A673 (cell line): ENCODE results near the gene TAS1R3. TPM values are rescaled to one million over a fixed set of nuclear protein-coding genes. Genes with fewer than 3 reads are reported as not detected.
A peak's percentile ranks its signal among the peaks of the same experiment; 100 is the strongest.

ENCODE experiments used
- BruUV-seq: library from RNA; stranded (reverse); fragments of 400-500 nt; replicated peaks from 2 replicates; lab custom pipeline; 2021; lab: Mats Ljungman, UMichigan
- CTCF ChIA-PET: fragments of 300-600 bp; sonication (Branson Sonifier 250); formaldehyde crosslinking; loops from one replicate; lab custom pipeline; 2022; ENCODE audit warnings: antibody characterized with exemption; lab: Charles Lee
- POLR2A ChIA-PET: fragments of 300-600 bp; sonication (Branson Sonifier 250); formaldehyde crosslinking; loops from one replicate; lab custom pipeline; 2022; ENCODE audit warnings: antibody characterized with exemption; ENCODE audit not compliant: low non-redundant PET; lab: Charles Lee
- DNase-seq: peaks from one replicate; pipeline ENCODE4 v3.0.0-alpha.2; 2015; ENCODE audit warnings: low spot score
- H3K27ac ChIP-seq: fragments of 200-600 bp; sonication (generic); 2 replicates; pipeline ENCODE4 v1.5.1; 2016; ENCODE audit warnings: mixed run types, low read depth, mild to moderate bottlenecking, mixed read lengths, antibody characterized with exemption, low read length; ENCODE audit not compliant: poor library complexity, severe bottlenecking
- H3K27me3 ChIP-seq: fragments of 200-600 bp; sonication (generic); replicated peaks from 2 replicates; pipeline ENCODE4 v1.6.1; 2017; ENCODE audit warnings: mixed run types, low read depth, mild to moderate bottlenecking, mixed read lengths, antibody characterized with exemption, low read length; ENCODE audit not compliant: insufficient read depth, poor library complexity
- H3K36me3 ChIP-seq: fragments of 200-600 bp; sonication (generic); 2 replicates; pipeline ENCODE4 v1.6.1; 2016; ENCODE audit warnings: mixed run types, mild to moderate bottlenecking, mixed read lengths, antibody characterized with exemption, low read length; ENCODE audit not compliant: insufficient read depth, poor library complexity, severe bottlenecking
- H3K4me1 ChIP-seq: fragments of 200-600 bp; sonication (generic); 2 replicates; pipeline ENCODE4 v1.6.1; 2017; ENCODE audit warnings: mixed run types, mild to moderate bottlenecking, mixed read lengths, antibody characterized with exemption, low read length; ENCODE audit not compliant: insufficient read depth, poor library complexity, severe bottlenecking
- H3K4me3 ChIP-seq: fragments of 200-600 bp; sonication (generic); 2 replicates; pipeline ENCODE4 v1.5.1; 2016; ENCODE audit warnings: low read depth, mixed run types, mild to moderate bottlenecking, mixed read lengths, low read length; ENCODE audit not compliant: poor library complexity, severe bottlenecking
- H3K9me3 ChIP-seq: fragments of 200-600 bp; sonication (generic); 2 replicates; pipeline ENCODE4 v1.6.1; 2016; ENCODE audit warnings: mixed run types, low read depth, mild to moderate bottlenecking, mixed read lengths, antibody characterized with exemption, low read length; ENCODE audit not compliant: poor library complexity, severe bottlenecking
- EZH2 ChIP-seq: fragments of 200-600 bp; sonication (generic); IDR thresholded peaks from 2 replicates; pipeline ENCODE4 v1.6.1; 2017; ENCODE audit warnings: borderline replicate concordance, low read depth, mild to moderate bottlenecking, mixed read lengths, antibody characterized with exemption, low read length; ENCODE audit not compliant: poor library complexity, severe bottlenecking
- intact Hi-C: fragments of 100-400 bp; cut with micrococcal nuclease; formaldehyde crosslinking; loops from one replicate; pipeline ENCODE4 v1.10.0; 2022; ENCODE audit not compliant: unreplicated experiment
- total RNA-seq: library from RNA; stranded (reverse); gene quantifications from 2 replicates; pipeline ENCODE4 v1.2.3, GENCODE V29; 2021
- TF ChIP-seq, protein P1 (sequence below): fragments of 300-800, 200-600 bp; sonication (generic); conservative IDR thresholded peaks from 2 replicates; pipeline ENCODE4 v1.5.1; 2017; ENCODE audit warnings: low read depth, mild to moderate bottlenecking, antibody characterized with exemption, low read length, moderate library complexity, mixed read lengths

Gene TAS1R3
- total RNA-seq, 1 experiment from 2014 or later: 0.21 TPM

DNA sequence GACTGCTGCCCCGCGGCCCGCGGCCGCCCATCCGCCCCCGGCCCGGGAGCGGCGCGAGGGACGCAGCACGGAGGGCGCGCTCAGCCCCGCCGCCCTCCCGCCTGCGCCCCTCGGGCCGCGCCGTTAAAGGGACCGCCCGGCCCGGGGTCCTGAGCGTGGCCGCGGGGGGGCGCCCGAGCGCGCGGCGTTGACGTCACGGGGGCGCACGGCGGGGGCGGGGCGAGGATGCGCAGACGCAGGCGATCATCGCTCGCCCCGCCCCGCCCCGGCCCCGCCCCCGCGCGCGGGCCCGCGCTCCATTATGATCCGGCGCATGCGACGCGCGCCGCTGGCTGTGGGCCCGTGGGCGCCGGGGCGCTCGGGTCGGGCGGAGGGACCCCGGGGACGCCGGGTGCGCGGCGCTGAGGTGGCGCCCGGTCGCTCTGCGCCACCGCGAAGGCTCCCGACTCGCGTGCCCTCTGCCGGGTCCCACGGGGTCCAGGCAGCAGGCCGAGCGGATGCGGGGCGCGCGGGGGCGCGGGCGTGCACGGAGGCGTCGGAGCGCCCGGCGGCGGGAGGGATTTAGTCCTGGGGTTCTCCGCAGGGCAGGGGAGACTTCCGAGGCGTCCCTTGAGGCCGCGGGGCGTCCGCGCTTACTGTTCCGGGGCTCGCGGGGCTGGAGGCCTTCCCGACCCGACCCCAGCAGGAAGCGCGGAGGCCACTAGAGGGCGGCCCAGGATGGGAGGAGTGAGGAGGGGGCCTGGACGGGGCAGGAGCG, 18.4 kb downstream of the TAS1R3 start, which contains the start of gene DVL1:
Gene DVL1 (minus strand): TSS at position 163 of the 757 bp plus-strand sequence. CDS start 353 bp downstream, outside the sequence.
- no peak for TF ChIP-seq EZH2
- TF ChIP-seq, protein P1, sequence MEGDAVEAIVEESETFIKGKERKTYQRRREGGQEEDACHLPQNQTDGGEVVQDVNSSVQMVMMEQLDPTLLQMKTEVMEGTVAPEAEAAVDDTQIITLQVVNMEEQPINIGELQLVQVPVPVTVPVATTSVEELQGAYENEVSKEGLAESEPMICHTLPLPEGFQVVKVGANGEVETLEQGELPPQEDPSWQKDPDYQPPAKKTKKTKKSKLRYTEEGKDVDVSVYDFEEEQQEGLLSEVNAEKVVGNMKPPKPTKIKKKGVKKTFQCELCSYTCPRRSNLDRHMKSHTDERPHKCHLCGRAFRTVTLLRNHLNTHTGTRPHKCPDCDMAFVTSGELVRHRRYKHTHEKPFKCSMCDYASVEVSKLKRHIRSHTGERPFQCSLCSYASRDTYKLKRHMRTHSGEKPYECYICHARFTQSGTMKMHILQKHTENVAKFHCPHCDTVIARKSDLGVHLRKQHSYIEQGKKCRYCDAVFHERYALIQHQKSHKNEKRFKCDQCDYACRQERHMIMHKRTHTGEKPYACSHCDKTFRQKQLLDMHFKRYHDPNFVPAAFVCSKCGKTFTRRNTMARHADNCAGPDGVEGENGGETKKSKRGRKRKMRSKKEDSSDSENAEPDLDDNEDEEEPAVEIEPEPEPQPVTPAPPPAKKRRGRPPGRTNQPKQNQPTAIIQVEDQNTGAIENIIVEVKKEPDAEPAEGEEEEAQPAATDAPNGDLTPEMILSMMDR: peak; percentile 50; the same call in 1 of the 2 replicates
- DNase-seq: peak; percentile 80
- peaks cover 3% of the 10 kb centered on the region for H3K4me1 ChIP-seq
- POLR2A ChIA-PET: no interaction called here
- H3K27me3 ChIP-seq: peaks cover 5% of the 10 kb centered on the region
- no TSS peak for BruUV-seq
- H3K27ac ChIP-seq: peak within 1 kb of the TSS; percentile 89
- H3K36me3 ChIP-seq: no peaks in the 10 kb centered on the region
- intact Hi-C loops: no loop called here
- no peaks in the 10 kb centered on the region for H3K9me3 ChIP-seq
- CTCF ChIA-PET: no interaction called here
- peak within 1 kb of the TSS; percentile 86 for H3K4me3 ChIP-seq

DNA sequence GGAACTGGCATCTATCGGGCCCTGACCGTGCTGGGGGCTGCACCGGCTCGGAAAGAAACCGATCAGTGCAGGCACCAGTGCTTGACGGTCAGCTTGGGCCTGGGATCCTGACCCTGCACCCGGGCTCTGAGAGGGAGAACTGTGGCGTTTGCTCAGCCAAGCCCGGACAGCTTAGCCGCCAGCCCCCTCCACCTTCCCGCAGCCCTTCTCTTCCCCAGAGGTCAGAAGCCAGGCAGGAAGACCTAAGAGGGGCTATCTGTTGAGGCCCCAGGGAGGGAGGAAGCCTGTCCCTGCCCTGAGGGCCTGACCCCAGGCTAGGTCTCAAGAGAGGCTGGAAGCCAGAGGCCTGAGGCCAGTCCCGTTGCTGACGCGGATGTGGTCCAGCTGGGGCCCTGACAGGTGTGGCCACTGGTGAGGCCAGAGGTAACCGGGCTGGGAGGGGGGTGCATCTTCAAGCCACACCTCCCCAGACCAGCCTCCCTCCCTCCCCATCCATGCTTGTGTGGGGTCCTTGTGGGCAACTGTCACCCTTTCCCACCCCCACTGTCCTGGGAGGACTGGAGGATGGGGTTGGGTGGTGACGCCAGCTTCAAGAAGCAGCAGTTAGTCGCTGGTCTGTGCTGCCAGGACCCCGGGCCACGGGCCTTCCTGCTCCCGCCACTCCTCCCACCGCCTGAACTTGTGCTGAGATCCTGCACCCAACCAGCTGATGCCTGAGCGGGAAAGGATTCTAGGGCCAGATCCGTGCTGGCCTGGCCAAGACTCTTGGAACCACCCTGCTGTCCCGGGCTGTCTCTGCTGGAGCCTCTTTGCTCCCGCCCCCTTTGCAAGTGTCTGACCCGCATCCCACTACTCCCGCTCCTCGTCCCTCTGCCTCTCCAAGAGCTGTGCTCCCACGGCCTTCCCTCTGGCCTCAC, 20.7 kb downstream of the TAS1R3 start:
- H3K4me3 ChIP-seq: no peak overlapping the region
- H3K9me3 ChIP-seq: no peaks in the 10 kb centered on the region
- peaks cover 3% of the 10 kb centered on the region for H3K4me1 ChIP-seq
- H3K36me3 ChIP-seq: no peaks in the 10 kb centered on the region
- CTCF ChIA-PET: no interaction called here
- intact Hi-C loops: no loop called here
- TF ChIP-seq, protein P1: no peak
- no peak for TF ChIP-seq EZH2
- no peak for DNase-seq
- no TSS peak for BruUV-seq
- POLR2A ChIA-PET: no interaction called here
- no peak overlapping the region for H3K27ac ChIP-seq
- peaks cover 5% of the 10 kb centered on the region for H3K27me3 ChIP-seq

DNA sequence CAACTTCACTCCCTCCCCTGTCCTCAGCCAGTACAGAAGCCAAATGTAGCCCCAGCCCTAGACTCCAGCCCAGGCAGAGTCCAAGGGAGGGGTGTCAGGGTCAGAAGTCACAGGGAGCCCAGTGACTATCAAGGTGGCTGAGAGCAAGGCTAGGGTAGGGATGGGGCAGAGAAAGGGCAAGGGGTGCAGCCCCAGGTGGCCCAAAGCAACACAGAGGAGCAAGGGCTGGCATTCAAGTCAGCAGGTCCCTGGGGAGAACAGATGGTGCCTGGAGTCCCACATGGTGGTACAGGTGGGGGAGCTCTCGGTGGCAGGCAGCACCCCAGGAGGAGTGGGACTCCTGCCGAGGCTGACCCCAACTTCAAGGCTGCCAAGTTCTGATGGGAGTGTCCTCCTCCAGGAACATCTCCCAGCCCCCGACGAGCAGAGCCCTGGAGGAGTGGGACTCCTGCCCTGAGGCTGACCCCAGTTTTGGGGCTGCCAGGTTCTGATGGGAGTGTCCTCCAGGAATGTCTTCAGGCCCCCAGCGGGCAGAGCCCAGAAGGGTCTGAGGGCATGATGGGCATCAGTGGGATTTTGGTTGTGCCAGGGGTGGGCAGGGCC, 21.8 kb downstream of the TAS1R3 start:
- peaks cover 5% of the 10 kb centered on the region for H3K27me3 ChIP-seq
- no peak for DNase-seq
- ChIA-PET POLR2A (no interaction called here), CTCF (no interaction called here)
- no TSS peak for BruUV-seq
- no peak overlapping the region for H3K4me3 ChIP-seq
- no peaks in the 10 kb centered on the region for H3K9me3 ChIP-seq
- no peak overlapping the region for H3K27ac ChIP-seq
- H3K36me3 ChIP-seq: no peaks in the 10 kb centered on the region
- no peak for TF ChIP-seq EZH2
- intact Hi-C loops: no loop called here
- H3K4me1 ChIP-seq: no peaks in the 10 kb centered on the region
